Right ventricle myocardium superior (tissue), 1 donor: ENCODE measurements around the gene LPIN2. TPM values are rescaled to one million over a fixed set of nuclear protein-coding genes. Genes with fewer than 3 reads are reported as not detected.
A peak's percentile ranks its signal among the peaks of the same experiment; 100 is the strongest.

ENCODE experiments used
- ATAC-seq: fragments of 200-7000 bp; cut with Tn5 transposase; one replicate; pipeline ENCODE4 v1.9.1; 2020; ENCODE audit warnings: mild to moderate bottlenecking; ENCODE audit not compliant: poor library complexity
- DNase-seq: peaks from one replicate; pipeline ENCODE4 v3.0.0-alpha.2; 2020
- intact Hi-C: fragments of 100-400 bp; cut with DNase I; formaldehyde crosslinking; loops from one replicate; pipeline ENCODE4 v1.11.2; 2022
- total RNA-seq: library from RNA; stranded (reverse); fragmentation: NEBNext Ultra II Directional; extraction: Animal tissue kit (Norgen Biotek cat#: 25700); gene quantifications from one replicate; pipeline ENCODE4 v1.2.1, GENCODE V29; 2021
- donor health status: DM: no; HTN: yes; CAD: no; lungs with severe emphysema.

The LPIN2 gene
- total RNA-seq, 1 donor from 2014 or later = 10.4 TPM

- DNase-seq = no peak
- ATAC-seq = no peak
- intact Hi-C loops = no loop called here
Observed at GRCh38 chr18:2986150-2986865, 26.6 kb downstream of the LPIN2 start.

GRCh38 chr18:2985628-2986027 lies 27.3 kb downstream of the LPIN2 start:
- intact Hi-C loops = no loop called here
- DNase-seq = no peak
- no peak for ATAC-seq

GRCh38 chr18:2984703-2985261 lies 28.2 kb downstream of the LPIN2 start:
- ATAC-seq (no peak), DNase-seq (no peak)
- intact Hi-C loops = no loop called here

GRCh38 chr18:2984091-2984490 lies 28.9 kb downstream of the LPIN2 start:
- ATAC-seq = no peak
- intact Hi-C loops = no loop called here
- no peak for DNase-seq

- intact Hi-C loops = no loop called here
- ATAC-seq (no peak), DNase-seq (no peak)
Observed at GRCh38 chr18:2983296-2983695, 29.6 kb downstream of the LPIN2 start.

- intact Hi-C loops = no loop called here
- DNase-seq = no peak
- peak; percentile 23 for ATAC-seq
Observed at GRCh38 chr18:2982452-2983269, 30.3 kb downstream of the LPIN2 start.

GRCh38 chr18:2982022-2982421 lies 30.9 kb downstream of the LPIN2 start:
- no peak for ATAC-seq
- DNase-seq = no peak
- intact Hi-C loops = no loop called here

- ATAC-seq = peak; percentile 28
- DNase-seq = no peak
- intact Hi-C loops = no loop called here
Observed at GRCh38 chr18:2981212-2981728, 31.7 kb downstream of the LPIN2 start.

GRCh38 chr18:2979871-2980790 lies 32.8 kb downstream of the LPIN2 start:
- no peak for DNase-seq
- intact Hi-C loops = loop anchor here (5.0 kb wide), 1 partner anchor 32 kb away; the partner anchor contains the start of gene LPIN2
- ATAC-seq = peak; percentile 4

GRCh38 chr18:2979129-2979528 lies 33.8 kb downstream of the LPIN2 start:
- DNase-seq = no peak
- ATAC-seq = no peak
- intact Hi-C loops = loop anchor here (5.0 kb wide), 1 partner anchor 33 kb away; the partner anchor contains the start of gene LPIN2

- intact Hi-C loops = loop anchor here (5.0 kb wide), 1 partner anchor 34 kb away; the partner anchor contains the start of gene LPIN2
- DNase-seq (no peak), ATAC-seq (no peak)
Observed at GRCh38 chr18:2978661-2979106, 34.3 kb downstream of the LPIN2 start.

GRCh38 chr18:2978208-2978607 lies 34.7 kb downstream of the LPIN2 start:
- intact Hi-C loops = loop anchor here (5.0 kb wide), 1 partner anchor 34 kb away; the partner anchor contains the start of gene LPIN2

GRCh38 chr18:2976218-2977132 lies 36.5 kb downstream of the LPIN2 start:
- intact Hi-C loops = loop anchor here (5.0 kb wide), 1 partner anchor 36 kb away; the partner anchor contains the start of gene LPIN2
- peak; percentile 63 for ATAC-seq

More at GRCh38 chr18:2978208-2978607, 34.7 kb downstream of the LPIN2 start:
- DNase-seq = no peak
- no peak for ATAC-seq

GRCh38 chr18:2974731-2975130 lies 38.2 kb downstream of the LPIN2 start:
- DNase-seq (no peak), ATAC-seq (no peak)
- intact Hi-C loops = loop anchor here (5.0 kb wide), 1 partner anchor 38 kb away; the partner anchor contains the start of gene LPIN2

More at GRCh38 chr18:2976218-2977132, 36.5 kb downstream of the LPIN2 start:
- DNase-seq = no peak

- intact Hi-C loops = no loop called here
- DNase-seq = peak; percentile 67
- ATAC-seq = peak; percentile 73
Observed at GRCh38 chr18:2971741-2972552, 41.0 kb downstream of the LPIN2 start.
